Stromal cell of bone marrow (primary cell): ENCODE measurements around the gene NAA25.
A peak's percentile ranks its signal among the peaks of the same experiment; 100 is the strongest.
"Not testable (repeated sequence)": the region's sequence is repeated elsewhere in the genome, so short reads cannot be mapped to it uniquely, and the experiment has no call there.

Experiments used
- DNase-seq: peaks from one replicate; pipeline ENCODE4 v3.0.0-alpha.2; 2012; ENCODE audit warnings: low read depth

NAA25 gene

GRCh38 chr12:112116232-112117060, 7.9 kb upstream of the NAA25 start:
- DNase-seq: no peak

GRCh38 chr12:112115259-112116045, 6.9 kb upstream of the NAA25 start:
- DNase-seq: no peak

- DNase-seq: no peak
These were observed 4.0 kb upstream of the NAA25 start for GRCh38 chr12:112112409-112113133.

GRCh38 chr12:112111931-112112330, 3.3 kb upstream of the NAA25 start:
- no peak for DNase-seq

DNA sequence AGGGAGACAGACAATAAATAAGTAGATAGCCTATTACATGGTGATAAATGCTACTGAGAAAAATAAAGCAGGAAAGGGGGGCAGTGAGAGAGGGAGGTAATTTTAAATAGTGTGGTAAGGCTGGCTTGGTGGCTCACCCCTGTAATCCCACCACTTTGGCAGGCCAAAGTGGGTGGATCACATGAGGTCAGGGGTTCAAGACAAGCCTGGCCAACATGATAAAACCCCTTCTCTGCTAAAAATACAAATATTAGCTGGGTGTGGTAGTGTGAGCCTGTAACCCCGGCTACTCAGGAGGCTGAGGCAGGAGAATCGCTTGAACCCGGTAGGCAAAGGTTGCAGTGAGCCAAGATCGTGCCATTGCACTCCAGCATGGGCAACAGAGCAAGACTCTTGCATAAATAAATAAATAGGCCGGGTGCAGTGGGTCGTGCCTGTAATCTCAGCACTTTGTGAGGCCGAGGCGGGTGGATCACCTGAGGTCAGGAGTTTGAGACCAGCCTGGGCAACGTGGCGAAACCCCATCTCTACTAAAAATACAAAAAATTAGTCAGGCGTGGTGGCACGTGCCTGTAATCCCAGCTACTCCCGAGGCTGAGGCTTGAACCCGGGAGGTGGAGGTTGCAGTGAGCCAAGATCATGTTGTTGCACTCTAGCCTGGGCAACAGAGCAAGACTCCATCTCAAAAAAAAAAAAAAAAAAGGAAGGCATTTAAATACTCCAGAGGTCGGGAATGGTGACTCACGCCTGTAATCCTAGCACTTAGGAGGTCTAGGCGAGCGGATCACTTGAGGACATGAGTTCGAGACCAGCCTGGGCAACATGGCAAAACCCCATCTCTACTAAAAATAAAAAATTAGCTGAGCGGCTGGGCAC, 2.4 kb upstream of the NAA25 start:
- DNase-seq: not testable (repeated sequence)

DNA sequence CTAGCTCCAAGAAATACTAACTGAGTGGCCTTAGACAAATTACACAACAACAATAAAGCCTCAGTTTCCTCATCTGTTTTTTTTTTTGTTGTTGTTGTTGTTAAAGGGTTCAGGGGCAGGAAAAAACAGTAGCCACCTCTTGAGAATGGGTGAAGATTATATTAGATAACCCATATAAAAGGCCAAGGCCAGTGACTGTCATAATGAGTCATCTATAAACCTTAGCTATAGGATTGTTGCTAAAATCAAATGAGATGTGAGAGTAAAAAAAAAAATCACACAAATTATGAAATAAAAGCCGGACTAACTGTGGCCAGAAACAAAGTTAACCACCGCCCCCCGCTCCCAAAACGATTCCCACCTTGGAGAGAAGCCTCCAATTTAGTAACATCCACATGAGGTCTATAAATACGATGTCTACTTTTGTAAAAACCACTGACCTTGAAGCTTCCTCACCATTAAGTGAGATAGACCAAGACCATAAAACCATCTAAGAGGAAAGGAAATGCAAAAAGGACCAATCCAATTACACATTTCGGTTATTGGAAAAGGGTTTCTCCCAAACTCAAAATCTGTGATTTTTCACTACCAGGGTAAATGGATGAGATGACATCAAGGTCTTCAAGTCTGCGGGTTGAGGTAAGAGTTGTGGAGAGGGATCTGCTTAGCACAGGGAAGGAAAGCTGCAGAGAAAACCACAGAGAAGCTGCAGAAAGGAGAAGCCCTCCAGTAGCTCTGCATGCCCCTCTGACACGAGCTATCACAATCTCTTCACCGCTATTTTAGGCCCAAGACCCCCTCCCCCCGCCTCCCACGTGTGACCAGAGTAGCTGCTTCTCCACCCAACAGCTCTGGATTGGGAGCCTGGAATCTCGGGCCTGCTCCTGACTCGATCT, 1.0 kb downstream of the NAA25 start:
- DNase-seq: no peak

DNA sequence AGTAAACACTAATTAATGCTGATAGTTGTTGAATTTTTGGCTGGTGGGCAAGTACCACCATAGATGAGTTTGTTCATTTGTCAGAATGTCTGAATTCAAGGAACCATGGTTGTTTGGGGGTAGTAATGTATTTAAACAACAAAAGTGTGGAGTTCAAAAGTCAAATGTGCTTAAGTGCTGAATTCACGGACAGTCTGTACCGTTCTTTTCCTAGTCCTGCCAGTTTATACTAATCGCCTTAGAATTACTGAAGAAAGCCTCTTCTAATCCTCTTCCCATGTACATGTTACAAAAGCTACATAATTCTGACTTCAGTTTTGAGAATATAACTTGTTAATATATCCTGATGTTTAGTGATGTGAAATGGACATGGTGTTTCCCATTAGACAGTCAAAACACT, 2.7 kb downstream of the NAA25 start:
- DNase-seq: no peak

- no peak for DNase-seq
These were observed 4.7 kb downstream of the NAA25 start for GRCh38 chr12:112103758-112104503.

GRCh38 chr12:112102746-112103145, 5.8 kb downstream of the NAA25 start:
- not testable (repeated sequence) for DNase-seq

- no peak for DNase-seq
These were observed 6.5 kb downstream of the NAA25 start for GRCh38 chr12:112102127-112102526.

- not testable (repeated sequence) for DNase-seq
These were observed 8.1 kb downstream of the NAA25 start for GRCh38 chr12:112100500-112100899.

- DNase-seq: no peak
These were observed 10.9 kb downstream of the NAA25 start for GRCh38 chr12:112097641-112098040.

DNA sequence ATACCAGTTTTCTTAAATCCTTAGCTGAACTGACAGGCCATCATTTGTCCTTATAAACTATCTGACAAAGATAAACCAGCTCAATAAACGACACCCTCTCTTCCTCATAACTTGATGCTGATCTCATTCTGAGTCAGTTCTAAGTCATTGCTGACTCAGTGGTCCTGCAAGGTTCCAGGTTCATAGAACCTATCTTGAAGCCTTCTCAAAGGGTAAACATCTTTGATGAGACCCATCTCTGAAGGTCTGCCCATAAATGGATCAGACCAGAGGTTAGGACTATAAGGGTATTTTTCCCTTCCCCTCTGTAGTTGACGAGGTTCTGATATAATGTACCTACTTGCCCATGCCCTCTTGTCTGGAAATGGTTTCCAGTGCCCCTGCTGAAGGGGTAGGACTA, 11.9 kb downstream of the NAA25 start:
- DNase-seq: peak; percentile 44

DNA sequence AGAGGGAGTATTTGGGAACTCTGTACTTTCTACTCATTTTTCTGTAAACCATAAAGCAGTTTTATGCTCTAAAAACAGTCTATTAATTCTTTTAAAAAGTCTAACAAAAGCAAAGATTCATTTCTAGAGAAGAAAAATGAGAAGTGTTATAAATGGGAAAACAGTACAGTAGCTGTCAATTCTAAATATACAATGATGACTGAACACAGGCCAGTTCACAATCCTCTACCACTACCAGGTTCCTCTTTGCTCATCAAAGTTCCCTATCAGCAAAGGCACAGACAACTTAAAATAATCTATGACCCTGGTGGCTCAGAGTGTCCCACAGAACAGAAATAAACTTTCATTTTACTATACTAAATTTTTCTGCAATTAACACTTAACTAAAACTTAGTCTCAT, 12.5 kb downstream of the NAA25 start:
- no peak for DNase-seq

DNA sequence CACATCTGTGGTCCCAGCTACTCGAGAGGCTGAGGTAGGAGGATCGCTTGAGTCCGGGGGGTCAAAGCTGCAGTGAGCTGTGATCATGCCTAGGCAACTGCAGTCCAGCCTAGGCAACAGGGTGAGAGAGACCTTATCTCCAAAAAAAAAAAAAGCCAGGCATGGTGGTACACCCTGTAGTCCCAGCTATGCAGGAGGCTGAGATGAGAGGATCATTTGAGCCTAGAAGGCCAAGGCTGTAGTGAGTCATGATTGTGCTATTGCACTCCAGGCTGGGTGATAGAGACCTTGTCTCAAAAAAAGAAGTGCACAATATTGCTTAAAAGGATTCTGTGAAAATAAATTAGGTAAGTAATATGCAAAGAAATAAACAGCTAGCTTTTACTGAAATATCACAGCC, 17.0 kb downstream of the NAA25 start:
- no peak for DNase-seq

DNA sequence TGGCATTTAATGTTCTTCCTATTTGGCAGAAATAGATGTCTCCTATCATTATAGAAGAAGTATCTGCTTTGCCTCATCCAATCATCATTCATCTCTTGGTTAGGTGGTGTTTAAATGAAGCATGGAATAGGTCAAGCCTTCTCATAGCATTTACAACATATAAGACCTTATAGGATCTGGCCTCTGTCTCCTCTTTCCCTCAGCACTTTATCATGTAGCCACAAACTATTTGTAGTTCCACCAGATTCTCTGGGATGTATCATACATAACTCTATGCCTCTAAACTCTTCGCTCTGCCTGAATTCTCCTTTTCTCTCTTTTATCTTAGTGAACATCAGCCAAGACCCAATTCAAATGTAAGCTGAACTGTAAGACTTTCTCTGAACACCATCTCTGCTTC, 20.7 kb downstream of the NAA25 start:
- DNase-seq: no peak

GRCh38 chr12:112087055-112087850, 21.3 kb downstream of the NAA25 start:
- DNase-seq: no peak

GRCh38 chr12:112066566-112066965, 42.0 kb downstream of the NAA25 start:
- no peak for DNase-seq

- DNase-seq: no peak
These were observed 45.3 kb downstream of the NAA25 start for GRCh38 chr12:112063273-112063672.
